ENCODE results near the gene SLC9A7. TPM values are rescaled to one million over a fixed set of nuclear protein-coding genes. Genes with fewer than 3 reads are reported as not detected.

SLC9A7 gene
- total and polyA plus RNA-seq, 4 donors = 2.3 to 13.2 (median 3.1) TPM

GRCh38 chrX:46737041-46737440 is 21.9 kb downstream of the SLC9A7 start:
- Histone ChIP-seq H3K9me3 (ENCODE audit: control insufficient read depth in 4 of 4, low read length in 3 of 4) (peaks cover 0 to 15% (median 4%) of the 10 kb centered on the region in 4 donors), H3K4me3 (ENCODE audit: low read depth in 1 of 3, low read length in 3 of 3) (no peak overlapping the region), H3K4me1 (ENCODE audit: control insufficient read depth in 4 of 4, insufficient read depth in 4 of 4, low read length in 3 of 4) (no peaks in the 10 kb centered on the region), H3K9ac (ENCODE audit: low read depth in 1 of 2, low read length in 2 of 2) (no peak overlapping the region), H3K36me3 (ENCODE audit: control insufficient read depth in 4 of 4, insufficient read depth in 3 of 4, low read depth in 1 of 4, low read length in 3 of 4) (peaks cover 0 to 3% (median 0%) of the 10 kb centered on the region in 4 donors), H3K27me3 (ENCODE audit: control insufficient read depth in 4 of 4, insufficient read depth in 4 of 4, low read length in 3 of 4) (no peaks in the 10 kb centered on the region), H3K27ac (ENCODE audit: low read depth in 1 of 2, low read length in 2 of 2) (no peak overlapping the region)
- no peak for DNase-seq (ENCODE audit: low spot score)
- TF ChIP-seq RAD21 (IDR thresholded peaks at IDR 0.05) = no peak
- no peak for TF ChIP-seq CTCF (IDR thresholded peaks at IDR 0.05; ENCODE audit: low read depth, low read length, missing input control)
- TF ChIP-seq TAF1 (conservative IDR thresholded peaks at IDR 0.05) = no peak
- TF ChIP-seq YY1 (IDR thresholded peaks at IDR 0.05) = no peak
- TF ChIP-seq, protein P1, sequence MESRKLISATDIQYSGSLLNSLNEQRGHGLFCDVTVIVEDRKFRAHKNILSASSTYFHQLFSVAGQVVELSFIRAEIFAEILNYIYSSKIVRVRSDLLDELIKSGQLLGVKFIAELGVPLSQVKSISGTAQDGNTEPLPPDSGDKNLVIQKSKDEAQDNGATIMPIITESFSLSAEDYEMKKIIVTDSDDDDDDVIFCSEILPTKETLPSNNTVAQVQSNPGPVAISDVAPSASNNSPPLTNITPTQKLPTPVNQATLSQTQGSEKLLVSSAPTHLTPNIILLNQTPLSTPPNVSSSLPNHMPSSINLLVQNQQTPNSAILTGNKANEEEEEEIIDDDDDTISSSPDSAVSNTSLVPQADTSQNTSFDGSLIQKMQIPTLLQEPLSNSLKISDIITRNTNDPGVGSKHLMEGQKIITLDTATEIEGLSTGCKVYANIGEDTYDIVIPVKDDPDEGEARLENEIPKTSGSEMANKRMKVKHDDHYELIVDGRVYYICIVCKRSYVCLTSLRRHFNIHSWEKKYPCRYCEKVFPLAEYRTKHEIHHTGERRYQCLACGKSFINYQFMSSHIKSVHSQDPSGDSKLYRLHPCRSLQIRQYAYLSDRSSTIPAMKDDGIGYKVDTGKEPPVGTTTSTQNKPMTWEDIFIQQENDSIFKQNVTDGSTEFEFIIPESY (IDR thresholded peaks at IDR 0.05) = no peak
- TF ChIP-seq RXRA (IDR thresholded peaks at IDR 0.05) = no peak
- no peak for TF ChIP-seq HNF4G (IDR thresholded peaks at IDR 0.05)
- TF ChIP-seq, protein P2, sequence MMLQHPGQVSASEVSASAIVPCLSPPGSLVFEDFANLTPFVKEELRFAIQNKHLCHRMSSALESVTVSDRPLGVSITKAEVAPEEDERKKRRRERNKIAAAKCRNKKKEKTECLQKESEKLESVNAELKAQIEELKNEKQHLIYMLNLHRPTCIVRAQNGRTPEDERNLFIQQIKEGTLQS (IDR thresholded peaks at IDR 0.05) = no peak
- TF ChIP-seq GABPA (IDR thresholded peaks at IDR 0.05 in 1 of 2, conservative IDR thresholded peaks at IDR 0.05 in 1 of 2) = no peak
- TF ChIP-seq, protein P3, sequence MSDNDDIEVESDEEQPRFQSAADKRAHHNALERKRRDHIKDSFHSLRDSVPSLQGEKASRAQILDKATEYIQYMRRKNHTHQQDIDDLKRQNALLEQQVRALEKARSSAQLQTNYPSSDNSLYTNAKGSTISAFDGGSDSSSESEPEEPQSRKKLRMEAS (IDR thresholded peaks at IDR 0.05) = no peak
- no peak for TF ChIP-seq HNF4A (conservative IDR thresholded peaks at IDR 0.05)
- TF ChIP-seq REST (IDR thresholded peaks at IDR 0.05) = no peak
- no peak for TF ChIP-seq SP1 (IDR thresholded peaks at IDR 0.05)
- no peak for TF ChIP-seq FOXA1 (IDR thresholded peaks at IDR 0.05)
- no peak for TF ChIP-seq NR2F2 (IDR thresholded peaks at IDR 0.05)

GRCh38 chrX:46735622-46736021 is 23.3 kb downstream of the SLC9A7 start:
- H3K9ac ChIP-seq (ENCODE audit: low read depth in 1 of 2, low read length in 2 of 2) = no peak overlapping the region
- no peak for DNase-seq (ENCODE audit: low spot score)
- H3K4me1 ChIP-seq (ENCODE audit: control insufficient read depth in 4 of 4, insufficient read depth in 4 of 4, low read length in 3 of 4) = no peaks in the 10 kb centered on the region

More at GRCh38 chrX:46735622-46736021, 23.3 kb downstream of the SLC9A7 start:
- H3K27ac ChIP-seq (ENCODE audit: low read depth in 1 of 2, low read length in 2 of 2) = no peak overlapping the region
- H3K4me3 ChIP-seq (ENCODE audit: low read depth in 1 of 3, low read length in 3 of 3) = no peak overlapping the region
- 95% methylated on average over 2 of the region's 2 CpGs for WGBS
- no peaks in the 10 kb centered on the region for H3K27me3 ChIP-seq (ENCODE audit: control insufficient read depth in 4 of 4, insufficient read depth in 4 of 4, low read length in 3 of 4)
- H3K36me3 ChIP-seq (ENCODE audit: control insufficient read depth in 4 of 4, insufficient read depth in 3 of 4, low read depth in 1 of 4, low read length in 3 of 4) = peaks cover 0 to 3% (median 0%) of the 10 kb centered on the region in 4 donors
- TF ChIP-seq GABPA (IDR thresholded peaks at IDR 0.05 in 1 of 2, conservative IDR thresholded peaks at IDR 0.05 in 1 of 2) (no peak), RAD21 (IDR thresholded peaks at IDR 0.05) (no peak), RXRA (IDR thresholded peaks at IDR 0.05) (no peak), NR2F2 (IDR thresholded peaks at IDR 0.05) (no peak), JUND (IDR thresholded peaks at IDR 0.05) (no peak), YY1 (IDR thresholded peaks at IDR 0.05) (no peak), FOXA2 (IDR thresholded peaks at IDR 0.05) (no peak), REST (IDR thresholded peaks at IDR 0.05) (no peak), SP1 (IDR thresholded peaks at IDR 0.05) (no peak), HNF4G (IDR thresholded peaks at IDR 0.05) (no peak), FOXA1 (IDR thresholded peaks at IDR 0.05) (no peak)
- TF ChIP-seq, protein P1 (IDR thresholded peaks at IDR 0.05) = no peak
- TF ChIP-seq, protein P2 (IDR thresholded peaks at IDR 0.05) = no peak
- H3K9me3 ChIP-seq (ENCODE audit: control insufficient read depth in 4 of 4, low read length in 3 of 4) = peaks cover 0 to 13% (median 4%) of the 10 kb centered on the region in 4 donors
